DND-41 (cell line): ENCODE results near the gene THSD7B.

ENCODE experiments used
- CTCF ChIP-seq: IDR thresholded peaks from 2 replicates; pipeline ENCODE4 v1.5.1; 2012; ENCODE audit warnings: borderline replicate concordance, low read length, moderate library complexity, mild to moderate bottlenecking; ENCODE audit not compliant: poor library complexity, severe bottlenecking; ENCODE audit errors: extremely low read depth
- EZH2 ChIP-seq: IDR thresholded peaks from 3 replicates; pipeline ENCODE4 v1.6.1; 2012; ENCODE audit warnings: borderline replicate concordance, low read depth, mild to moderate bottlenecking, moderate library complexity, low read length, inconsistent platforms; ENCODE audit not compliant: severe bottlenecking

- TF ChIP-seq CTCF = no peak
- no peak for TF ChIP-seq EZH2
Observed at GRCh38 chr2:136718273-136718672, 47.1 kb upstream of the THSD7B start.
